Upper lobe of right lung (tissue), 1 donor: ENCODE data around the gene FBN1. TPM values are rescaled to one million over a fixed set of nuclear protein-coding genes. Genes with fewer than 3 reads are reported as not detected.
A peak's percentile ranks its signal among the peaks of the same experiment; 100 is the strongest.

Source experiments
- ATAC-seq: fragments of 200-7000 bp; cut with Tn5 transposase; one replicate; pipeline ENCODE4 v1.9.1; 2020; ENCODE audit warnings: mild to moderate bottlenecking, moderate library complexity
- DNase-seq: peaks from one replicate; pipeline ENCODE4 v3.0.0-alpha.2; 2020
- H3K27ac ChIP-seq: fragments of 200-600 bp; one replicate; pipeline ENCODE4 v1.8.0; 2022
- H3K27me3 ChIP-seq: fragments of 200-600 bp; one replicate; pipeline ENCODE4 v1.8.0; 2022; ENCODE audit warnings: mild to moderate bottlenecking
- H3K36me3 ChIP-seq: fragments of 200-600 bp; one replicate; pipeline ENCODE4 v1.8.0; 2022
- H3K4me1 ChIP-seq: fragments of 200-600 bp; one replicate; pipeline ENCODE4 v1.8.0; 2022
- H3K4me3 ChIP-seq: fragments of 200-600 bp; one replicate; pipeline ENCODE4 v1.8.0; 2022; ENCODE audit warnings: mild to moderate bottlenecking
- H3K9me3 ChIP-seq: fragments of 200-600 bp; one replicate; pipeline ENCODE4 v1.8.0; 2022
- intact Hi-C: fragments of 100-400 bp; cut with DNase I; formaldehyde crosslinking; loops from one replicate; pipeline ENCODE4 v1.11.0; 2022
- total RNA-seq: library from RNA; stranded (reverse); fragmentation: NEBNext Ultra II Directional; extraction: Animal tissue kit (Norgen Biotek cat#: 25700); gene quantifications from one replicate; pipeline ENCODE4 v1.2.1, GENCODE V29; 2021
- TF ChIP-seq, protein P1 (sequence below): fragments of 200-600 bp; IDR thresholded peaks from one replicate; pipeline ENCODE4 v1.8.0; 2022; ENCODE audit warnings: antibody characterized with exemption
- donor health status: DM: no; HTN: yes; CAD: no; lungs with severe emphysema.

Gene FBN1
- total RNA-seq, 1 donor from 2014 or later = 46.9 TPM

DNA sequence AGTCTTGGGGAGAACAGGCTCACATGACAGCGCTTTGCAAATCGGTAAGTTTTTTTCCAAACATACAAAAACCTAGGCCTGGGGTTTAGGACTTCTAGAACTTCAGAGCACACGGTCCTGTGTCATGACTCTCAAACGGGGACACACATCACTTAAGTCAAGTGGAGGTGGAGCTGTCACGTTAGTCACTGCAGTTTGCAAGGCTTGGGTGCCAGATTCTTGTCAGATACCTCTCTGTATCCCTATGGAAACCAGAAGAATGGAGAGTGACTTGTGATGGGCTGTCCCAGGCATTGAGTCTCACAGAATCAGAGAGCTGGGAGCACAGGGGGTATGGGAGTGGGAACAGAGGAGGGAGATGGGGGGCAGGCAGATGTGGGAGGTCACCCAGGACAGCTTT, 249.5 kb downstream of the FBN1 start:
- no peak for ATAC-seq

DNA sequence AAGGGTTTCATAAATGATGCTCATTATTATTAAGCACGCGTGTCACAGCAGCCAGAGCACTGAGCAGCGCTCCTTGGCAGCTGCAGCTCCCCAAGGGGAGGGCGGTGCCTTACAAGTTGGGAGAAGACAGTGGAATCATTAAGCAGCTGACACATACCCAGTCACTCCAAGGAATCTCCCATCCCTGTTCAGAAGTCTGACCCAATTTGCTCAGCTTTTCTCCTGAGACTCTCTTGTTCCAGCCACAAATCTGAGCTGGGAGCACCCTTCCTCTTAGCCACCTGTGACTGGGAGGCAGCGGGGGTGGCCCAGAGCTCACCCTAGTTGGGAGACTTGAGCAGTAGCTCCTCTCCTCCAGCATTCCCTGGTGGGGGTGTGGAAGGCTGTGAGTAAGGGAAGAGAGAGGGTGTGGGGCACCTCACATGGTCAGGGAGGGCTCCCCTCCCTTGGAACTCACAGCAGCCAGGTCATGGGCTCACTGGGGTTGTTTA, 249.9 kb downstream of the FBN1 start:
- TF ChIP-seq, protein P1, sequence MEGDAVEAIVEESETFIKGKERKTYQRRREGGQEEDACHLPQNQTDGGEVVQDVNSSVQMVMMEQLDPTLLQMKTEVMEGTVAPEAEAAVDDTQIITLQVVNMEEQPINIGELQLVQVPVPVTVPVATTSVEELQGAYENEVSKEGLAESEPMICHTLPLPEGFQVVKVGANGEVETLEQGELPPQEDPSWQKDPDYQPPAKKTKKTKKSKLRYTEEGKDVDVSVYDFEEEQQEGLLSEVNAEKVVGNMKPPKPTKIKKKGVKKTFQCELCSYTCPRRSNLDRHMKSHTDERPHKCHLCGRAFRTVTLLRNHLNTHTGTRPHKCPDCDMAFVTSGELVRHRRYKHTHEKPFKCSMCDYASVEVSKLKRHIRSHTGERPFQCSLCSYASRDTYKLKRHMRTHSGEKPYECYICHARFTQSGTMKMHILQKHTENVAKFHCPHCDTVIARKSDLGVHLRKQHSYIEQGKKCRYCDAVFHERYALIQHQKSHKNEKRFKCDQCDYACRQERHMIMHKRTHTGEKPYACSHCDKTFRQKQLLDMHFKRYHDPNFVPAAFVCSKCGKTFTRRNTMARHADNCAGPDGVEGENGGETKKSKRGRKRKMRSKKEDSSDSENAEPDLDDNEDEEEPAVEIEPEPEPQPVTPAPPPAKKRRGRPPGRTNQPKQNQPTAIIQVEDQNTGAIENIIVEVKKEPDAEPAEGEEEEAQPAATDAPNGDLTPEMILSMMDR = no peak
- intact Hi-C loops = no loop called here
- peaks cover 26% of the 10 kb centered on the region for H3K4me1 ChIP-seq
- DNase-seq = no peak
- no peaks in the 10 kb centered on the region for H3K9me3 ChIP-seq
- H3K36me3 ChIP-seq = no peaks in the 10 kb centered on the region
- no peak overlapping the region for H3K4me3 ChIP-seq
- no peaks in the 10 kb centered on the region for H3K27me3 ChIP-seq
- peak; percentile 48 for ATAC-seq
- H3K27ac ChIP-seq = no peak overlapping the region

More for the DNA sequence above, 249.5 kb downstream of the FBN1 start:
- peaks cover 26% of the 10 kb centered on the region for H3K4me1 ChIP-seq
- intact Hi-C loops = no loop called here
- no peak overlapping the region for H3K27ac ChIP-seq
- H3K36me3 ChIP-seq = no peaks in the 10 kb centered on the region
- TF ChIP-seq, protein P1 = no peak
- H3K9me3 ChIP-seq = no peaks in the 10 kb centered on the region
- no peak for DNase-seq
- no peaks in the 10 kb centered on the region for H3K27me3 ChIP-seq
- H3K4me3 ChIP-seq = no peak overlapping the region

DNA sequence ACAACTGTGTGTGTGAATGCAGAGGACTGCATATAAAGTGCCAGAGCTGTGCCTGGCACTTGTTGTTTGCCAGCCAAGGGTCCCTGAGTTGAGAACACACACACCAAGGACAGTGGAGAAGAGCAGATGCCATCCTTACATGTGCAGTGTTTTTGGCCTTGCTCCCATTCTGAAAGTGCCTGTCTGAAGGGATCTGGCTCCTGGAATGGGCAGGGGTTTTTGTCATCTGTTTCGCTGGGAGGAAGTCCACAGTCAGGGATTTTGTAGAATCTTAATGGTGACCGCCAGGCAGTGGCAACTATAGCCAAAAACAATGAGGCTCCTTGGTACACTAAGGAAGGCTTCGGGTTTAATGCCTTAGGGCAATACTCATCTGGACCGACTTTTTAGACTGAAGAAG, 250.5 kb downstream of the FBN1 start:
- Histone ChIP-seq H3K4me3 (no peak overlapping the region), H3K9me3 (no peaks in the 10 kb centered on the region), H3K36me3 (no peaks in the 10 kb centered on the region), H3K27me3 (no peaks in the 10 kb centered on the region), H3K4me1 (peaks cover 26% of the 10 kb centered on the region), H3K27ac (no peak overlapping the region)
- TF ChIP-seq, protein P1 = no peak
- intact Hi-C loops = no loop called here
- ATAC-seq (no peak), DNase-seq (no peak)

DNA sequence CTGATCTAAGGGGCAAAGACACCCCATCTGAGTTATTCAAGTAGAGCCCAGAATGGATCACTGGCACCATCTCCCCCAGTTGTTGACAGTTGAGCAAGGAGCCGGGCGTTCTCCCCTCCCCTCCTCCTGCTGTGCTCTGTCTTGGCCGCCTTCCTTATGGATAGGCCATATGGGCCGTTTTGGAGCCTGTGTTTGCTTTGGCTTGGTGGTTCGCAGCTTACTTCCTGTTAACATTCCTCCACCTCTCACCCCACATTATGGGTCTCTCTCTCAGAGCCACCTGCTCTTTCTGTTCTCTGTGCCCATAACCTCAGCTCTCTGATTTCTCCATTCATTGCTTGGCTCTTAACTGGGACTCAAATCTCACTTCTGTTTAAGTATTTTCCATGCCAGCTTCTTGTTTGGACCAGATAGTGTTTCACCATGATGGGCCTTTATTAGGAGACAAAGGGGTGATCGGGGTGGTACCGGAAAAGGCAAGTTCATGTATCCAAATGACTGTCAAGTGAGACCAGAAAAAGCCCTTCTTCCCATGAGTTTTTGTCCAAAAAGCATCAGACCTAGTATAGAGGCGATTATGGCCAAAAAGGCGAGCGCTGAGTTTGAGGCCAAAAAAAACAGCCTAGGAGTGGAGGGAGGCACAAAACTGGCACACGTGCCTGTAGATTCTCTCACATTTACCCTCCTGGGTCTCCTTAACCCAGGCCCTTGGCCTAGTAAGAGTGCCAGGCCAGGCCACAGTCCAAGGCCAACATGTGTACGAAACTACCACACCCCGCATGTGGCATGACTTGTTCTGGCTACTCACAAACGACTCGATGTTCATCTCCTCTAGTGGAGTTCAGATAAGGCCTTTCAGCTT, 251.6 kb downstream of the FBN1 start:
- no peak overlapping the region for H3K4me3 ChIP-seq
- peak; percentile 29 for ATAC-seq
- no peaks in the 10 kb centered on the region for H3K27me3 ChIP-seq
- intact Hi-C loops = no loop called here
- DNase-seq = no peak
- peaks cover 26% of the 10 kb centered on the region for H3K4me1 ChIP-seq
- TF ChIP-seq, protein P1 = no peak
- H3K36me3 ChIP-seq = no peaks in the 10 kb centered on the region
- peak overlapping the region; percentile 9 for H3K27ac ChIP-seq
- no peaks in the 10 kb centered on the region for H3K9me3 ChIP-seq

DNA sequence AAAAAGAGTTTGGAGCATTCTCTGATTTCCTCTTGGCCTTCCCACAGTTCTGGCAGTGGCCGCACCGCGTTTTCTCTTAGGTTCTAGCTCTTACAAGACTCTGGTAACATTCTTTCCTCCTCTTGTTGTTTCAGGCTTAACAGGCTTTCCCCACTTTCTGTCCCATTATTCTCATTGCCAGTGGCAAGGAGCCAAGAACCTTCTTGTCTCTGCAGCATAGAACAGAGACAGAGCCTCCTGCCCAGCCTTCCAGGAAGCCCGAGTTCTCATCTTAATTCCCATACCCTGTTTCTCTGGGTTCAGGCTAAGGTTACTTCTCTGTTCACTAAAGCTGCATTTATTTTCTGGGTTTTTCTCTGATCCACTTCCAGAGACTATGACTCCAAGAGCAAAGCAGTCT, 253.2 kb downstream of the FBN1 start:
- no peaks in the 10 kb centered on the region for H3K27me3 ChIP-seq
- ATAC-seq = peak; percentile 24
- peak overlapping the region; percentile 48 for H3K27ac ChIP-seq
- no peak for DNase-seq
- H3K9me3 ChIP-seq = no peaks in the 10 kb centered on the region
- no peak overlapping the region for H3K4me3 ChIP-seq
- intact Hi-C loops = no loop called here
- H3K36me3 ChIP-seq = no peaks in the 10 kb centered on the region
- H3K4me1 ChIP-seq = peaks cover 16% of the 10 kb centered on the region
- TF ChIP-seq, protein P1 = no peak
